GM19328 (cell line): ENCODE data around the gene ATRIP.
"Not testable (repeated sequence)": the region's sequence is repeated elsewhere in the genome, so short reads cannot be mapped to it uniquely, and the experiment has no call there.

Experiments
- ATAC-seq: cut with Tn5 transposase; IDR thresholded peaks from one replicate; pipeline ENCODE4 v1.9.1; 2021; ENCODE audit warnings: mild to moderate bottlenecking, moderate library complexity; ENCODE audit not compliant: unreplicated experiment

ATRIP gene

GRCh38 chr3:48435774-48436476, 10.6 kb upstream of the ATRIP start:
- ATAC-seq = no peak

- no peak for ATAC-seq
Measured at GRCh38 chr3:48436477-48436787, 10.1 kb upstream of the ATRIP start.

DNA sequence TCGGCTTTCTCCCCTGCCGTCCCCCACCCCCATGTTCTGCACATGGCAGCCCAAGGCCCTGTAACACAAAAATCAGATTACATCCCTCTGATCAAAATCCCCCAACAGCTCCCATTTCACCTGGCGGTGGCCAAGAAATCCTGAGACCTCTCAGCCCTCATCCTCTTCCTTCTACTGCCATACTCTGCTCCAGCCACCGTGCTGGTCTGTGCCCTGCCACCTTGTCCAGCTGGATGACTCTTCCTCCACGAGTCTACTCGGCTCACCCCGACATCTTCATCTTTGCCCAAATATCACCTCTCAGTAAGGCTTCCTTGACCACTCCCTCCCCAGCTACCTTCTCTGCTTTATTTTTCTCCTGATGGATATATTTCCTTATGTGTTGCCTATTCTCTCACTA, 9.7 kb upstream of the ATRIP start:
- no peak for ATAC-seq

- no peak for ATAC-seq
Measured at GRCh38 chr3:48437812-48438211, 8.7 kb upstream of the ATRIP start.

- ATAC-seq = peak; percentile 90
Measured at GRCh38 chr3:48439820-48440589, 6.5 kb upstream of the ATRIP start, which contains the start of the genes CCDC51 and TMA7. TSS of gene CCDC51 (minus strand) at chr3:48440119. CDS start at chr3:48435128, 4,991 bp downstream. TSS of gene TMA7 (plus strand) at chr3:48440257. CDS start at chr3:48440297, 40 bp downstream.

- no peak for ATAC-seq
Measured at GRCh38 chr3:48440590-48440958, 6.0 kb upstream of the ATRIP start.

- ATAC-seq = no peak
Measured at GRCh38 chr3:48441940-48442339, 4.6 kb upstream of the ATRIP start.

DNA sequence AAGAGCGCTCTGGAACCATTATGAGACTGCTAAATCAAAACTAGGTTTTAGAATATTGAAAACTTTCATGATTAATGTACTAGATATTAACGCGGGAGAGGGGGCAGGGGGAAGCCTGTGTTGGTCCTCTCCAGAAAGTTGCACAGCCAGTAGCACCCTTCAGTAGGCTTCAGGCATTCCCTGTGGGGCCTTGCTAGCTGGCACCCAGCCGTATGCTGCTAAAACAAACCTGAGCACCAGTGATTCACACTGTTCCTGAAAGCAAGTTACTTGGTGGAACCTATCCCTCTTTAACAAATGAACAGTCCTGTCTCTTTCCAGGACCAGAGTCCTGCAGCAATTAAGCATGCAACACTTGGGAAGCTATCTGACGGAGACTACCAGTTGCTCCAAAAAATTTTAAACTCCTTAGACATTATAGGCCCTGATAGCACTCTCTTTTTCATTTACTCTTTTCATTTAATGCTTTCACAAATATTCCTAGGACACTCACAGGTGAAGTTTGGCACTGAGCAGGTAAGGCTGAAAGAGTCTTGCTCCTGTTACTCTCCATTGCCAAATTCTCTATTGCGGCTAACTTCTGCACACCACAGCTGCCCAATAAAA, 1.2 kb upstream of the ATRIP start:
- no peak for ATAC-seq

- ATAC-seq = no peak
Measured at GRCh38 chr3:48446043-48446424, 503 bp upstream of the ATRIP start.

GRCh38 chr3:48451270-48451669, 4.7 kb downstream of the ATRIP start:
- no peak for ATAC-seq

DNA sequence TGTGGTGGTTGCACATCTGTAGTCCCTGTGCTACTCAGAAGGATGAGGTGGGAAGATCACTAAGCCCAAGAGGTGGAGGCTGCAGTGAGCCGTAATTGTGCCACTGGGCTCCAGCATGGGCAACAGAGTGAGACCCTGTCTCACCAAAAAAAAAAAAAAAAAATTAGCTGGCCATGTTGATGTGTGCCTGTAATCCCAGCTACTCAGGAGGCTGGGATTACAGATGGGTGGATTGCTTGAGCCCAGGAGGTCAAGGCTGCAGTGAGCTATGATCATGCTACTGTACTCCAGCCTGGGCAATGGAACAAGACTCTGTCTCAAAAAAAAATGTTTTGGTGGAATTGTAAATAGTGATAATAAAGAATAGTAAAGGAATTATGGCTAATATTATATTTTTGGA, 9.9 kb downstream of the ATRIP start:
- no peak for ATAC-seq

GRCh38 chr3:48459331-48459730, 12.8 kb downstream of the ATRIP start:
- ATAC-seq = no peak

DNA sequence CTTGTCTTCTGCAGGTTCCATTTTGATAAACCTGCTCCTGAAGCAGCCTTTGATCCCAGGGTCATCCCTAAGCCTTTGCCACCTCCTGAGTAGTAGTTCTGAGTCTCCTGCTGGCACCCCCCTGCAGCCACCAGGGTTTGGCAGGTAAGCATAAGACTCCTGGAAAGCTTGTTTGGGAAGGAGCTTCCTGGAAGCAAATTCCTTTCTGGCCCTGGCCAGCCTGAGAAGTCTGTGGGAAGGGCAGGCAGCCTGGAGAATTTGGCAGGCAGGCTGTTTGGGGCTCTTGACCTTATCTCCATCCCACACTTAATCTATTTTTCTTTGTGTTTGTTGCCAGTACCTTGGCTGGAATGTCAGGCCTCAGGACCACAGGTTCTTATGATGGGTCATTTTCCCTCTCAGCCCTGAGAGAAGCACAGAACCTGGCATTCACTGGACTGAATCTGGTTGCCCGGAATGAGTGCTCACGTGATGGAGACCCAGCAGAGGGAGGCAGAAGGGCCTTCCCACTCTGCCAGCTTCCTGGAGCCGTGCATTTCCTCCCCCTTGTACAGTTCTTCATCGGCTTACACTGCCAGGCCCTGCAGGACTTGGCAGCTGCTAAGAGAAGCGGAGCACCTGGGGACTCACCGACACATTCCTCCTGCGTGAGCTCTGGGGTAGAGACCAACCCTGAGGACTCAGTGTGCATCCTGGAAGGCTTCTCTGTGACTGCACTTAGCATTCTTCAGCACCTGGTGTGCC, 13.4 kb downstream of the ATRIP start:
- no peak for ATAC-seq

DNA sequence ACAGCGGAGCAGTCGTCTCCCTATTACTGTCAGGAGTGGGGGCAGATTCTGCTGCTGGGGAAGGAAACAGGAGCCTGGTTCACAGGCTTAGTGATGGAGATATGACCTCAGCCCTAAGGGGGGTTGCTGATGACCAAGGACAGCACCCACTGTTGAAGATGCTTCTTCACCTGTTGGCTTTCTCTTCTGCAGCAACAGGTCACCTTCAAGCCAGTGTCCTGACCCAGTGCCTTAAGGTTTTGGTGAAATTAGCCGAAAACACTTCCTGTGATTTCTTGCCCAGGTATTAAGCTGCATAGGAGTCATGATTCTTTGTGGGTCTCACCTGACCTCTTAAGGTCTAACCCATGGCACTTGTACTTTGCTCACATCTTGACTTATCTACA, 14.0 kb downstream of the ATRIP start:
- ATAC-seq = no peak

- ATAC-seq = not testable (repeated sequence)
Measured at GRCh38 chr3:48461767-48462166, 15.2 kb downstream of the ATRIP start.

DNA sequence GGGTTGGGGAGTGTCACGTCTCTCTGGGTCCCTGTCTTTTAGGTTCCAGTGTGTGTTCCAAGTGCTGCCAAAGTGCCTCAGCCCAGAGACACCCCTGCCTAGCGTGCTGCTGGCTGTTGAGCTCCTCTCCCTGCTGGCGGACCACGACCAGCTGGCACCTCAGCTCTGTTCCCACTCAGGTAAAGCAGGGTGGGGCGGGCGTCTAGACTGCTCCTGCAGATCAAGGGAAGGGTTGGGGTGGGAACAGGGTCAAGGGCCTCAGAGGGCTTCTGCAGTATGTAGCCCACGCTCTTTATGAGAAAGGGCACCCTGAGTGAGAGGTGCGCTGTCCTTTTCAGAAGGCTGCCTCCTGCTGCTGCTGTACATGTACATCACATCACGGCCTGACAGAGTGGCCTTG, 17.2 kb downstream of the ATRIP start:
- no peak for ATAC-seq

GRCh38 chr3:48464713-48465221, 18.2 kb downstream of the ATRIP start:
- no peak for ATAC-seq

DNA sequence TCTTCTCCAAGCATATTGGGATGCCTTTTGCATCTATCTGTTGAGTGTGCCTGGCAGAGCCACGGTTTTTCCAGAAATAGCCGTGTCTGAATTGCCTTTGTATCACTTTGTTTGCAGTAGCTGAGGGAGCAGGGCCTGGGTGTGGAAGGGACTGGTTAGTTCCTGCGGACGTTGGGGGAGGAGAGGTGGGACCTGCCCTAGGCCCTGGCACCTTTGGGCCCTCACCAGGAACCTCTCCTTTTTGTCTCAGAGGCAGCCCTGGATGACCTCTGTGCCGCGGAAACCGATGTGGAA, 18.6 kb downstream of the ATRIP start:
- ATAC-seq = no peak

DNA sequence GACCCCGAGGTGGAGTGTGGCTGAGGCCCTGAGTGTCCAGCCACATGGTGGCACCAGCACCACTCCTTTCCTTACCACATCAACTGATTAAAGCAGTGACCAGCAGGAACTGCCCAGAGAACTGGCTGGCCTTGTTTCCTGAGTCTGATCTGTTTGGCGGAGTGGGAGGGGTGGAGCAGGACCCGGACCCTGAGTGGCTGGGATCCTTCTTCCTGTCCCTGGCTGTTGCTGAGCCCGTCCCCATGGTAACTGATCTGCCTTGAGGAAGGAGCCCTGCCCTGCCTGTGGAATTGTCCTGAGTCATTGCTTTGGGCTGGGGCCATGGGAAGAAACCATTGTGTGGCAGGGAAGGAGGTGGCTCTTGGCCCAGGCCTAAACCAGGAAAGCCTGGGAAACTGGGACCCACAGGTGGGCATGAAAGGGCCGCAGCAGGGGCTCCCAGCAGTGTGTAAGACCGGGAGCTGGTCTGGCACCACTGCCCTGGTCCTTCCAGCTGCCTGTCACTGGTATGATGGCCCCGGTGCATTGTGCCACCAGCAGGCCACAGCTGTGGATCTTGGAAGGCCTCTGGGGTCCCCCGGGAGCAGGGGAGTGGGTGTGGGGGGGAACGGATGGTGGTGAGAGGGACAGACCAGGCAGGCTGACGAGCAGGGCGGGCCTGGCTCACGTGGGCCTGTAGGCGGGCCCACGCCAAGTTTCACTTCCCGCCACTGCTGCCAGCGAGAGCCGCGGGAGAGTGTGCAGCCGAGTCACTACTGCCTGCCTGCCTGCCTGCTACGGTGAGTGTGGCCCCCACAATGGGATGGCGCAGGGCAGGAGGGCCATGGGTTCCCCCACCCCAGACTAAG, 19.2 kb downstream of the ATRIP start:
- peak; percentile 75 for ATAC-seq

- ATAC-seq = peak; percentile 11
Measured at GRCh38 chr3:48466386-48467109, 20.0 kb downstream of the ATRIP start.
